Measurements from ENCODE around the gene ETDC. TPM values are rescaled to one million over a fixed set of nuclear protein-coding genes. Genes with fewer than 3 reads are reported as not detected.

The ETDC gene
- total RNA-seq, 1 experiment from 2014 or later = not detected

DNA sequence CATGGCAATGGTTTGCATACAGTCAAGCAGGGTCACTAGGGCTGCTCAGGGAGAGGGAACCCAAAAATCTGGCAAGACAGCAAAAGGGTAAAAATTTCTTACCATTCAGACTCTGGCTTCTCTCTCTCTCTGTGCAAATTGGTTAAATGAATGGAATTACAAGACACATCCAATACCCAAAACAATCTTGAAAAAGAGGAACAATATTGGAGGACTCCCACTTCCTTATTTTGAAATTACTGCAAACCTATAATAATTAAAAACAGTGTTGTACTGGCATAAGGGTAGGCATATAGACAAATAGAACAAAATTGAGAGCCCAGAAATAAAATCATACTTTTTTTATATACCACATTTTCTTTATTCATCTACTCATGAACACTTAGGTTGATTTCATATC, 33.3 kb upstream of the ETDC start:
- CTCF ChIA-PET = no interaction called here
- Mint-ChIP-seq H3K27me3 (ENCODE audit: insufficient read depth, unreplicated experiment) (no peaks in the 10 kb centered on the region), H3K9me3 (ENCODE audit: unreplicated experiment) (peaks cover 27% of the 10 kb centered on the region), H3K4me1 (ENCODE audit: insufficient read depth, unreplicated experiment) (no peaks in the 10 kb centered on the region), H3K36me3 (ENCODE audit: insufficient read depth, unreplicated experiment) (no peaks in the 10 kb centered on the region), H3K4me3 (ENCODE audit: unreplicated experiment) (no peak overlapping the region), H3K27ac (ENCODE audit: low read depth, unreplicated experiment) (no peak overlapping the region)
- BruUV-seq (replicated peaks) = no TSS peak
- POLR2A ChIA-PET = no interaction called here
- TF ChIP-seq, protein P1, sequence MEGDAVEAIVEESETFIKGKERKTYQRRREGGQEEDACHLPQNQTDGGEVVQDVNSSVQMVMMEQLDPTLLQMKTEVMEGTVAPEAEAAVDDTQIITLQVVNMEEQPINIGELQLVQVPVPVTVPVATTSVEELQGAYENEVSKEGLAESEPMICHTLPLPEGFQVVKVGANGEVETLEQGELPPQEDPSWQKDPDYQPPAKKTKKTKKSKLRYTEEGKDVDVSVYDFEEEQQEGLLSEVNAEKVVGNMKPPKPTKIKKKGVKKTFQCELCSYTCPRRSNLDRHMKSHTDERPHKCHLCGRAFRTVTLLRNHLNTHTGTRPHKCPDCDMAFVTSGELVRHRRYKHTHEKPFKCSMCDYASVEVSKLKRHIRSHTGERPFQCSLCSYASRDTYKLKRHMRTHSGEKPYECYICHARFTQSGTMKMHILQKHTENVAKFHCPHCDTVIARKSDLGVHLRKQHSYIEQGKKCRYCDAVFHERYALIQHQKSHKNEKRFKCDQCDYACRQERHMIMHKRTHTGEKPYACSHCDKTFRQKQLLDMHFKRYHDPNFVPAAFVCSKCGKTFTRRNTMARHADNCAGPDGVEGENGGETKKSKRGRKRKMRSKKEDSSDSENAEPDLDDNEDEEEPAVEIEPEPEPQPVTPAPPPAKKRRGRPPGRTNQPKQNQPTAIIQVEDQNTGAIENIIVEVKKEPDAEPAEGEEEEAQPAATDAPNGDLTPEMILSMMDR (IDR thresholded peaks at IDR 0.05; ENCODE audit: unreplicated experiment) = no peak
- no peak for DNase-seq (ENCODE audit: unreplicated experiment)
- intact Hi-C loops (cut with micrococcal nuclease) = no loop called here

DNA sequence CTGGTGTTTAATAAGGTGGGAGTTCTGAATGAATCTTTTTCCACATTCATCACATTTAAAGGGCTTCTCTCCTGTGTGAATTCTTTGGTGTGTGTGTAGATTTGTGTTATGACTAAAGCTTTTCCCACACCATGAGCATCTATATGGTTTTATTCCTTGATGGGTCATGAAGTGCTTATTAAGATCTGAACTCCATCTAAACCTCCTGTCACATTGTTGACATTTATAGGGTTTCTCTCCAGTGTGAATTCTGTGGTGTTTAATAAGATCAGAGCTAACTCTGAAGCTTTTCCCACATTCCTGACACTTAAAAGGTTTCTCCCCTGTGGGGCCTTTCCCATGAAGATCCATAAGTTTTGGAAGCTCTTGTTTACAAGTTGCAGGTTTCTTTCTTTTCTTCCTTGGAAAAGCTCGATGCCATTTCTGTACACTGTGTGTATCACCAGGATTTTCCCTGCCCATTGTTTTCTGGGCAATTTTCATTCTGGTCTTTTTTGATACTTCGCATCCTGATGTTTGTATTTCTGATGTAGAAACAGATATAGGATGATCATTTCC, 21.9 kb upstream of the ETDC start:
- TF ChIP-seq, protein P1 (IDR thresholded peaks at IDR 0.05; ENCODE audit: unreplicated experiment) = no peak
- intact Hi-C loops (cut with micrococcal nuclease) = no loop called here
- ChIA-PET POLR2A (no interaction called here), CTCF (no interaction called here)
- Mint-ChIP-seq H3K36me3 (ENCODE audit: insufficient read depth, unreplicated experiment) (peaks cover 7% of the 10 kb centered on the region), H3K9me3 (ENCODE audit: unreplicated experiment) (peaks cover 16% of the 10 kb centered on the region), H3K27me3 (ENCODE audit: insufficient read depth, unreplicated experiment) (no peaks in the 10 kb centered on the region), H3K4me3 (ENCODE audit: unreplicated experiment) (no peak overlapping the region), H3K4me1 (ENCODE audit: insufficient read depth, unreplicated experiment) (no peaks in the 10 kb centered on the region), H3K27ac (ENCODE audit: low read depth, unreplicated experiment) (no peak overlapping the region)
- DNase-seq (ENCODE audit: unreplicated experiment) = no peak
- BruUV-seq (replicated peaks) = no TSS peak

DNA sequence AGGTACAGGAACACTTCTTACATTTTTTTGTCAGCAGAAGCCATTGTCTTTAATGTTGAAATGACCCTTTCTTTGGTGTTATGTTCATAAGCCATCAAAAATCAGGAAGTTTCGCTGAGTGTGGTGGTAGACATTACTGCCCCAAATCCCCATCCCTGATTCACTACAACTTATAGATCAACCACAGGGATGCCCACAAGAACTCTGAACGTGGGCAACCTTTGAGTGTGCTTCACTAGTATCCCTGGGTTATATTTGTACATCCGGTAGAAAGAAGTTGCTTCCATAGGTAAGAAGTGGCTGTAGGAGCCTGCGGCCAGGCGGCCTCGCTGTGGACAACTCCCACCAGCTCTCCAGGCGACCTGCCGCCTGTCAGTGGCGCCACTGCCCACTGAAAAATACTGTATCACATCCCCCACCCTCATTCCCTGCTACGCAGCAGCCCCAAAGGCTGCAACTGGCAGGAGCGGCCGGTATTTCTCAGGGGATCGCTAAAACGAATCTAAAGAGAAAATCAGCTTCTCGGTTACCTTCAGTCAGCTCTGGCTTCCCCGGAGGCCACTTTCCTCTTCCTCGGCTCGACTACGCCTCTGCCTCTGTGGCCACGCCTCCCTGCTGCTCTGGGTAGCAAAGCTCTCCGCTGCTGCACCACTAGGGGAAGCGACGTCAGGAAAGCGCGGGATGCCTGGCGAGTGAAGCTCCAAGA, 13.9 kb upstream of the ETDC start:
- intact Hi-C loops (cut with micrococcal nuclease) = no loop called here
- no peak overlapping the region for H3K4me3 Mint-ChIP-seq (ENCODE audit: unreplicated experiment)
- H3K27ac Mint-ChIP-seq (ENCODE audit: low read depth, unreplicated experiment) = no peak overlapping the region
- POLR2A ChIA-PET = no interaction called here
- TF ChIP-seq, protein P1 (IDR thresholded peaks at IDR 0.05; ENCODE audit: unreplicated experiment) = no peak
- H3K36me3 Mint-ChIP-seq (ENCODE audit: insufficient read depth, unreplicated experiment) = peaks cover 17% of the 10 kb centered on the region
- H3K4me1 Mint-ChIP-seq (ENCODE audit: insufficient read depth, unreplicated experiment) = no peaks in the 10 kb centered on the region
- H3K9me3 Mint-ChIP-seq (ENCODE audit: unreplicated experiment) = no peaks in the 10 kb centered on the region
- no peak for DNase-seq (ENCODE audit: unreplicated experiment)
- CTCF ChIA-PET = interaction anchor here (0.6 kb wide), 1 partner anchor 929 kb away, joined by 5 read pairs; no protein-coding TSS in a partner anchor
- H3K27me3 Mint-ChIP-seq (ENCODE audit: insufficient read depth, unreplicated experiment) = no peaks in the 10 kb centered on the region
- no TSS peak for BruUV-seq (replicated peaks)

DNA sequence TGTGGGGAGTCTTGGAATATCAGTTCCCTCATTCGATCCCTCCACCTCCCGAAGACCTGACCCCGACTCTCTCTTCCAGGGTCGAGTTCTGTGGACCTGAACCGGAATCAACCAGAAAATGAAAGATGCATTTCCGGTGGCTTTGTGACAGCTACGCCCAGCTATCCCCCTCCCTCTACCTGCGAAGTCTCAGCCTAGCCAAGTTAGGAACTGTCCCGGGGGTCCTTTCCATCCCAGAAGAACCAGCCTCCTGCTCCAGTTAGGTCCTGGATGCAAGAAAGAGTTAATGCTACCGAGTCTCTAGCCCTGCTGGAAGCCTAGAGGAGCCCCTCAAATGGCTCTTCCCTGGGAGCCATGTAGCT, 13.4 kb upstream of the ETDC start:
- Mint-ChIP-seq H3K27me3 (ENCODE audit: insufficient read depth, unreplicated experiment) (no peaks in the 10 kb centered on the region), H3K9me3 (ENCODE audit: unreplicated experiment) (no peaks in the 10 kb centered on the region), H3K36me3 (ENCODE audit: insufficient read depth, unreplicated experiment) (peaks cover 13% of the 10 kb centered on the region), H3K4me3 (ENCODE audit: unreplicated experiment) (no peak overlapping the region), H3K4me1 (ENCODE audit: insufficient read depth, unreplicated experiment) (no peaks in the 10 kb centered on the region), H3K27ac (ENCODE audit: low read depth, unreplicated experiment) (no peak overlapping the region)
- intact Hi-C loops (cut with micrococcal nuclease) = no loop called here
- no TSS peak for BruUV-seq (replicated peaks)
- DNase-seq (ENCODE audit: unreplicated experiment) = no peak
- POLR2A ChIA-PET = no interaction called here
- CTCF ChIA-PET = no interaction called here
- TF ChIP-seq, protein P1 (IDR thresholded peaks at IDR 0.05; ENCODE audit: unreplicated experiment) = no peak
